ENCODE results near the gene HECW1.

DNA sequence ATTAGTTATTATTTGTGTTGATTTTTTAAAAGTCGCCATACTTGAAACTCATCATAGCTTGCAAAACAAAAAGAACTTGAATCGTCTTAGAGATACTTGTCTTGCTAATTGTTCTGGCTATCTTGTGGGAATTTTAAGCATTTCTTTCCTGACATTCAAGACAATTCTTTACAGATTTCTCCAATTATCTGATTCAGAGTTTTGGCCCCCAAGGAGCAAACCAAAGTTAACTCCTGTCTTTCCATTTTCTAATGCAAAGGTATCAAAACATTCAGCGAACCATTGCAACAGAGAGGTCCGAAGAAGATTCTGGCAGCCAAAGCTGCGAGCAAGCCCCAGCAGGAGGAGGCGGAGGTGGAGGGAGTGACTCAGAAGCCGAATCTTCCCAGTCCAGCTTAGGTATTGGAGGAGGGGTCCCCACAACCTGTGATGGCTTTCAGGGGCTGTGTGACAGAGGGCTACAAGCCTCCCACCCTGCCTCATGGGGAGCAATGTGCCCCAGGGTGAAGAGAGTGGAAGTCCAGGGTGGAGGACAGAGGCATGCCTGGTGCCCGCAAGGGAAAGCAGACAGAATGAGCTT is 351.0 kb downstream of the HECW1 start:
- TF ChIP-seq CTCF (IDR thresholded peaks at IDR 0.05) (no peak), POLR2A (IDR thresholded peaks at IDR 0.05) (no peak)

Measured in heart left ventricle (tissue), 13 donors.